ENCODE data around the gene DNAJC3. TPM values are rescaled to one million over a fixed set of nuclear protein-coding genes. Genes with fewer than 3 reads are reported as not detected.

DNAJC3 gene
- total RNA-seq, 4 donors from 2014 or later: 42.9 to 46.3 (median 46.0) TPM

DNA sequence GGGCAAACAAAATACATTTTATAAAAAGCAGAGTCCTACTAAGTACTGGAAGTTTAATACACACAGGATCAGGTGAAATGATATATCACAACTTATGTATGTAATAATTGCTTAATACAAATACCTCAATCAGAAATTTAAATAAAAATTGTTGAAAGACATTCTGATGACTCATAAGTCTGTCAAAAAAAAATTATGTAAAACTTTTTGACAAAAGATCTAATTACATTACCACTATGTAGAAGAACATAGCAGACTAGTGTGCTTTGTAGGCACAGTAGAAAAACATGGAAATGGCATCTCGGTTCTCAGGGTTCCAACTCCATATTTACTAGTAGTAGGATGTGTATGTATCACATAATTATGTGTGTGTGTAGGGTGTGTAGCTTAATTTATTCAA is 156.2 kb downstream of the DNAJC3 start:
- peaks cover 0 to 10% (median 0%) of the 10 kb centered on the region in 4 donors for H3K4me1 ChIP-seq
- H3K27me3 ChIP-seq: no peaks in the 10 kb centered on the region
- H3K9me3 ChIP-seq: peaks cover 0 to 13% (median 4%) of the 10 kb centered on the region in 4 donors
- DNase-seq (ENCODE audit: low spot score in 2 of 2): no peak
- H3K27ac ChIP-seq: no peak overlapping the region
- 53 to 62% methylated on average over 1 of the region's 1 CpG for WGBS, 2 donors
- H3K4me3 ChIP-seq: no peak overlapping the region
- peaks cover 0 to 25% (median 0%) of the 10 kb centered on the region in 3 donors for H3K36me3 ChIP-seq
- TF ChIP-seq POLR2A (IDR thresholded peaks at IDR 0.05): no peak
- TF ChIP-seq EP300 (IDR thresholded peaks at IDR 0.05): no peak
- TF ChIP-seq, protein P1, sequence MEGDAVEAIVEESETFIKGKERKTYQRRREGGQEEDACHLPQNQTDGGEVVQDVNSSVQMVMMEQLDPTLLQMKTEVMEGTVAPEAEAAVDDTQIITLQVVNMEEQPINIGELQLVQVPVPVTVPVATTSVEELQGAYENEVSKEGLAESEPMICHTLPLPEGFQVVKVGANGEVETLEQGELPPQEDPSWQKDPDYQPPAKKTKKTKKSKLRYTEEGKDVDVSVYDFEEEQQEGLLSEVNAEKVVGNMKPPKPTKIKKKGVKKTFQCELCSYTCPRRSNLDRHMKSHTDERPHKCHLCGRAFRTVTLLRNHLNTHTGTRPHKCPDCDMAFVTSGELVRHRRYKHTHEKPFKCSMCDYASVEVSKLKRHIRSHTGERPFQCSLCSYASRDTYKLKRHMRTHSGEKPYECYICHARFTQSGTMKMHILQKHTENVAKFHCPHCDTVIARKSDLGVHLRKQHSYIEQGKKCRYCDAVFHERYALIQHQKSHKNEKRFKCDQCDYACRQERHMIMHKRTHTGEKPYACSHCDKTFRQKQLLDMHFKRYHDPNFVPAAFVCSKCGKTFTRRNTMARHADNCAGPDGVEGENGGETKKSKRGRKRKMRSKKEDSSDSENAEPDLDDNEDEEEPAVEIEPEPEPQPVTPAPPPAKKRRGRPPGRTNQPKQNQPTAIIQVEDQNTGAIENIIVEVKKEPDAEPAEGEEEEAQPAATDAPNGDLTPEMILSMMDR (IDR thresholded peaks at IDR 0.05): no peak

GRCh38 chr13:95833719-95834118 is 156.8 kb downstream of the DNAJC3 start:
- TF ChIP-seq POLR2A (IDR thresholded peaks at IDR 0.05): no peak
- TF ChIP-seq EP300 (IDR thresholded peaks at IDR 0.05): no peak
- TF ChIP-seq, protein P1 (IDR thresholded peaks at IDR 0.05): no peak
- Histone ChIP-seq H3K36me3 (peaks cover 0 to 28% (median 0%) of the 10 kb centered on the region in 3 donors), H3K27me3 (no peaks in the 10 kb centered on the region), H3K4me3 (no peak overlapping the region), H3K9me3 (peaks cover 0 to 17% (median 4%) of the 10 kb centered on the region in 4 donors), H3K4me1 (peaks cover 0 to 10% (median 0%) of the 10 kb centered on the region in 4 donors), H3K27ac (no peak overlapping the region)
- DNase-seq (ENCODE audit: low spot score in 2 of 2): no peak
- WGBS, 2 donors: 8% methylated on average over 1 of the region's 1 CpG

GRCh38 chr13:95834134-95834765 is 157.3 kb downstream of the DNAJC3 start:
- DNase-seq (ENCODE audit: low spot score in 2 of 2): peak; percentile 28 to 59
- TF ChIP-seq, protein P1 (IDR thresholded peaks at IDR 0.05): peak; percentile 77 to 87 (median 83)
- TF ChIP-seq EP300 (IDR thresholded peaks at IDR 0.05): no peak
- TF ChIP-seq POLR2A (IDR thresholded peaks at IDR 0.05): no peak
- Histone ChIP-seq H3K27me3 (no peaks in the 10 kb centered on the region), H3K27ac (no peak overlapping the region), H3K36me3 (peaks cover 0 to 27% (median 0%) of the 10 kb centered on the region in 3 donors), H3K4me3 (no peak overlapping the region), H3K9me3 (peaks cover 0 to 22% (median 4%) of the 10 kb centered on the region in 4 donors), H3K4me1 (peaks cover 0 to 10% (median 0%) of the 10 kb centered on the region in 4 donors)
- WGBS, 2 donors: 16 to 23% methylated on average over 3 of the region's 3 CpGs

GRCh38 chr13:95841894-95842293 is 165.0 kb downstream of the DNAJC3 start:
- H3K27ac ChIP-seq: no peak overlapping the region
- H3K27me3 ChIP-seq: no peaks in the 10 kb centered on the region
- H3K36me3 ChIP-seq: peaks cover 0 to 30% (median 0%) of the 10 kb centered on the region in 3 donors
- peaks cover 0 to 29% (median 2%) of the 10 kb centered on the region in 4 donors for H3K9me3 ChIP-seq
- no peaks in the 10 kb centered on the region for H3K4me1 ChIP-seq
- TF ChIP-seq EP300 (IDR thresholded peaks at IDR 0.05): no peak
- TF ChIP-seq, protein P1 (IDR thresholded peaks at IDR 0.05): no peak
- no peak for TF ChIP-seq POLR2A (IDR thresholded peaks at IDR 0.05)
- DNase-seq (ENCODE audit: low spot score in 2 of 2): no peak
- H3K4me3 ChIP-seq: no peak overlapping the region

DNA sequence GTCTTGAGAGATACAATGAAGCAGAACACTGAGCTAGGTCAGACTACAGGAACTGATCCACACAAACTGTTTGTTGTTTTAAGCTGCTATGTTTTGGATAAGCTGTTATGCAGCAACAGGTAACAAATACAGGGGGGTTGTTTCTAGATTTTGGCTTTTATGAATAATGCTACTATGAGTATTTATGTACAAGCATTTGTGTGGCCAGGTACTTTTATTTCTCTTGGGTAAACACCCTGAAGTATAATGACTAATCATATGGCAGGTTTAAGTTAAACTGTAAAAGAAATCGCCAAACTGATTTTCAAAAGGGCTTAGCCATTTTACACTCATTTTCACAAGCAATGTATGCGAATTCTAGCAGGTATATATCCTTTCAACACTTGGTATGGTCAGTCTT is 166.0 kb downstream of the DNAJC3 start:
- peaks cover 0 to 31% (median 0%) of the 10 kb centered on the region in 3 donors for H3K36me3 ChIP-seq
- H3K9me3 ChIP-seq: peaks cover 0 to 26% (median 1%) of the 10 kb centered on the region in 4 donors
- no peak for DNase-seq (ENCODE audit: low spot score in 2 of 2)
- 94 to 100% methylated on average over 2 of the region's 2 CpGs for WGBS, 2 donors
- TF ChIP-seq POLR2A (IDR thresholded peaks at IDR 0.05): no peak
- TF ChIP-seq, protein P1 (IDR thresholded peaks at IDR 0.05): no peak
- TF ChIP-seq EP300 (IDR thresholded peaks at IDR 0.05): no peak
- no peak overlapping the region for H3K27ac ChIP-seq
- H3K27me3 ChIP-seq: no peaks in the 10 kb centered on the region
- no peak overlapping the region for H3K4me3 ChIP-seq
- H3K4me1 ChIP-seq: no peaks in the 10 kb centered on the region
